Measurements from ENCODE around the gene KATNA1.
A peak's percentile ranks its signal among the peaks of the same experiment; 100 is the strongest.

The KATNA1 gene

DNA sequence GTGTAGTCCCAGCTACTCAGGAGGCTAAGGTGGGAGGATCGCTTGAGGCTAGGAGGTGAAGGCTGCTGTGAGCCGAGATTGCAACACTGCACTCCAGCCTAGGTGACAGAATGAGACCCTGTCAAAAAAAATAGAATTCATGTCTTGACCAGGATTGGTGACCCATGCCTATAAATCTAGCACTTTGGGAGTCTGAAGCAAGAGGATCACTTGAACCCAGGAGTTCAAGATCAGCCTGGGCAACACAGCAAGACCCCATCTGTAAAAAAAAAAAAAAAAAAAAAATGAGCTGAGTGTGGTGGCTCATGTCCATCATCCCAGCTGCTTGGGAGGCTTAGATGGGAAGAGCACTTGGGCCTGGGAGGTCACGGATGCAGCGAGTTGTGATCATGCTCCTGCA lies 48.0 kb downstream of the KATNA1 start:
- DNase-seq: no peak

DNA sequence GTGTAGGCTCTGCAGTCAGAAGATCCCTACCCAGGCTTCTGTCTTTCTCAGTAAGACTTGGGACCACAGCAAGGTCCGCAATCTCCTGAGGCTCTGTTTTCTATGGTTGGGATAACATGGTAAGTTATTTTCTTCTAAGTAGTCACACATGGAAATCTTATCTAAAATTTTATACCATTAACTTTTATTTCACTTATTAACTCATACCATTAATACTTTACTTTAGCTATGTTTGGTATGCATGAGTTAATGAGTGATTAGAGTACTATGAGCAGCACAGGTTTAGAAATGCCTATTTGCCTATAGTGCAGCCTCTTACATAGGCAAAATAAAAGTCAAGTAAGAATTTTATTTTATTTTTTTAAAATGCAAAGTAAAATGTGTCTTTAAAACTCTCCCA lies 55.1 kb downstream of the KATNA1 start:
- DNase-seq: no peak

DNA sequence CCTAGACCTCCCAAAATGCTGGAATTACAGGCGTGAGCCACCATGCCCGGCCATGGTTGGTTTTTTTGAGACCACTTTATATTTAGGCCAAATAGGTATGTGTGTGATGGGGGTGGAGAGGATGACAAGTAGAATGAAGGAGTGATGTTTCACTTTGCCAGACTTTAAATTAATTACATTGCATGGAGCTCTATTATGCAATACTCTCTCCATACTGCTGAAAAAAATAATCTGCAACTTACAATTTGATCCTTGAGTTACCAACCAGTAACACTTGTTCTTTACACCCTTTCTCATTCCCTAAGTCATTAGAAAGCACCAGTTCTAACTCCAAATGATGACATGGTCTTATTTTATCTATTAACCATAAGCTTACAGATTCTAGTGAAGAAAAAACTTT lies 55.5 kb downstream of the KATNA1 start:
- no peak for DNase-seq

DNA sequence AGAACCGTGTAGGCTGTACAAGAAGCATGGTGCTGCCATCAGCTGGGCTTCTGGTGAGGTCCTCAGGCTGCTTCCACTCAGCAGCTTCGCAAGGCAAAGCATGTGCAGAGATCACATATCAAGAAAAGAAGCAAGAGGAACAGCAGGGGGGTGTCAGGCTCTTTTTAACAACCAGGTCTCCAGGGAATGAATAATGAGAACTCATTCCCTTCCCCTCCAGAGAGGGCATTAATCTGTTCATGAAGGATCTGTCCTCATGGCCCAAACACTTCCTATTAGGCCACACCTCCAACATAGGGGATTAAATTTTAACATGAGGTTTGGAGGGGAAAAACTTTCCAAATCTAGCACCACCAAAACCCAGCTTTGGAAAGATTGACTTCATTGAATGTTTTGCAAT lies 62.4 kb downstream of the KATNA1 start:
- DNase-seq: no peak

DNA sequence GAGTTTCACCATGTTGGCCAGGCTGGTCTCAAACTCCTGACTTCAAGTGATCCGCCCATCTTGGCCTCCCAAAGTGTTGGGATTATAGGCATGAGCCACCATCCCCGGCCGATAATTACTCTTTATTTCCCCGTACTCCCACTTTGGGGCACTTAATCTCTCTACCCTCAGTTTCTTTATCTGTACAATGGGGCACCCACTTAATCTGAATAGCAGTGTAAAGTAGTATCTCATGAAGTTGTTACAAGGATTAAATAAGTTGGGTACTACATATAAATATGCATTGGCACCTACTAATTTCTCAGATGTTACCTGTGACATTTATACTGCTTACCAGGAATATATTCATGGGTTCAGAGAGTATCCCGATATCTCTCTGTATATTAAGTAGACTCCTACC lies 67.2 kb downstream of the KATNA1 start:
- DNase-seq: no peak

DNA sequence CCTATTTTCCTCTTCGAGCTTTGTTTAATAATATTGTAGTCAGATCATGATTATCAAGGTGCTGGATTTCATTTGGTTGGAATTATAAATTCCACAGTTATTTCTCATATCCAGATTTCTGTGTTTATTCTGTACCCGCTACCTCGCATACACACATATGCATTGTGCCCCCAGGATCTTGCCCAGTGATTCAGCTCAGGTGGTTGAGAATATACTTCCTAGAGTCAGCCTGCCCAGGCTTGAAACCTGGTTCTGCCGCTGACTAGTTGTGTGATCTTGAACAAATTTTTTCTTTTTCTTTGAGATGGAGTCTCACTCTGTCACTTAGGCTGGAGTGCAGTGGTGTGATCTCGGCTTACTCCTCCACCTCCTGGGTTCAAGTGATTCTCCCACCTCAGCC lies 67.6 kb downstream of the KATNA1 start:
- DNase-seq: no peak

DNA sequence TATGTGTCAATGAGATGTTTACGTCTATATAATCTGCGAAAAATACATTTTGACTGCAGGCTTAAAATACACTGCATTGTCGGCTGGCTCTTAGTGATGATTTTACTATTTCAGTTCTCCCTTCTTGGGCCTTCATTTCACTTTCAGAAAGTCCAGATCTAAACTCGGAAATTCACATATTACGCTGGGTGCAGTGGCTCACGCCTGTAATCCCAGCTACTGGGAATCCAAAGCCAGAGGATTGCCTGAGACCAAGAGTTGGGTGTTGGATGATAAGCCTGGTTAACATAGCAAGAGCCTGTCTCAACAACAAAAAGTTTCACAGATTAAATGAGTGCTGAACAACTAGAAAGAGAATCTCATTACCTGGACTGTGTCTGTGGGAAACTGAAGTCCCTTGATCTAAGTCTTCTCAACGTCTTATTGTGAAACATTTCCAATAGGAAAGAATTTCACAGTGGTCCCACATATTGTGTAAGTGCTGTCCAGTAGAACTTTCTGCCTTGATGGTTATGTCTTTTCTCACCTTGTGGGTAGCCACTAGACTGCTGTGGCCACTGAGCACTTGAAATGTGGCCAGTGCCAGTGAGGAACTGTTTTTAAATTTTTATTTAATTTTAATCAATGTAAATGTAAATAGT lies 80.4 kb downstream of the KATNA1 start:
- DNase-seq: no peak

DNA sequence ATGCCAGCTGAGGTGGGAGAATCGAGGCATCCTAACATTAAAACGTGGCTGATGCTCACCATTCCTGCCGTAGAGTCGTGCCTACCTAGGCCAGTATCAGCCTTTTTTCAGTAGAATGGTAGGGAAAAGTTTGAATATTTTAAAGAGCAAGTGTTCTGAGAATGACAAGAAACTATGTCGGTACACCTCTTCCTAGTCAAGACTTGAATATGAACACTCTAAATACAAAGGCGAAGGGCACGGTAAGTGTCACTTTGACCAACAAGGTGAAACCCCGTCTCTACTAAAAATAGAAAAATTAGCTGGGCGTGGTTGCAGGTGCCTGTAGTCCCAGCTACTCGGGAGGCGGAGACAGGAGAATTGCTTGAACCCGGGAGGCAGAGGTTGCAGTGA lies 81.3 kb downstream of the KATNA1 start:
- no peak for DNase-seq

DNA sequence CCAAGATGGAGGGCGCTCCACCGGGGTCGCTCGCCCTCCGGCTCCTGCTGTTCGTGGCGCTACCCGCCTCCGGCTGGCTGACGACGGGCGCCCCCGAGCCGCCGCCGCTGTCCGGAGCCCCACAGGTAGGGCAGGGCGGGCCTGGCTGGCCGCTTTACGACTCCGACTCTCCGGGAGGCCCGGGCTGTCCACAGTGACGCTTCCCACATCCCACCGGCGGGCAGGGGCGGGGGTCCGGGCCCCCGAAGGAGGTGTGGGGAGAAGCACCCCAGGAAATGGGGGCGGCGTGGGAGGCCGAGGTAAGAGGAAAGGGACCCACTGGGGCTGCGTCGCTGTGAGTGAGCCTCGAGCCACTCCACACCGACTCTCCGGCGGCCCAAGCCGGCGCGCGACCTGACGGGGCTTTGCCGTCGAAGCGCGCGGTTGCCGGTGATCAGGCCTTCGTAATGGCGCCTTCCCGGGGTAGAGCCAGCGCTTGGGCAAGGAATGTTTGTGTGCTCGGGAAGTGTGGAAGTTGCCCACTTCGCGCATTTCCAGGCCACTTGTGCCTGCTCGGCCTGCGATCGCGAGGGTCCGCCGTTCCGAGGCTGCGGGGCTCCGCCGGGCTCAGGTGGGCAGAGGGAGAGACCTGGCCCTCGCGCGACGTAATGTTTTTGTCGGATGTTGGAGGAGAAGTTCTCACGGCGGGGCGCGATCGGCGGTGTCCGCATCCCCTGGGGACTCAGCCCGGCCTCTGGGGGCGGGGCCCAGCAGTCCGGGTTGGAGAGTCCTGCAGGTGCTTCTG lies 81.9 kb downstream of the KATNA1 start:
- peak; percentile 63 for DNase-seq

DNA sequence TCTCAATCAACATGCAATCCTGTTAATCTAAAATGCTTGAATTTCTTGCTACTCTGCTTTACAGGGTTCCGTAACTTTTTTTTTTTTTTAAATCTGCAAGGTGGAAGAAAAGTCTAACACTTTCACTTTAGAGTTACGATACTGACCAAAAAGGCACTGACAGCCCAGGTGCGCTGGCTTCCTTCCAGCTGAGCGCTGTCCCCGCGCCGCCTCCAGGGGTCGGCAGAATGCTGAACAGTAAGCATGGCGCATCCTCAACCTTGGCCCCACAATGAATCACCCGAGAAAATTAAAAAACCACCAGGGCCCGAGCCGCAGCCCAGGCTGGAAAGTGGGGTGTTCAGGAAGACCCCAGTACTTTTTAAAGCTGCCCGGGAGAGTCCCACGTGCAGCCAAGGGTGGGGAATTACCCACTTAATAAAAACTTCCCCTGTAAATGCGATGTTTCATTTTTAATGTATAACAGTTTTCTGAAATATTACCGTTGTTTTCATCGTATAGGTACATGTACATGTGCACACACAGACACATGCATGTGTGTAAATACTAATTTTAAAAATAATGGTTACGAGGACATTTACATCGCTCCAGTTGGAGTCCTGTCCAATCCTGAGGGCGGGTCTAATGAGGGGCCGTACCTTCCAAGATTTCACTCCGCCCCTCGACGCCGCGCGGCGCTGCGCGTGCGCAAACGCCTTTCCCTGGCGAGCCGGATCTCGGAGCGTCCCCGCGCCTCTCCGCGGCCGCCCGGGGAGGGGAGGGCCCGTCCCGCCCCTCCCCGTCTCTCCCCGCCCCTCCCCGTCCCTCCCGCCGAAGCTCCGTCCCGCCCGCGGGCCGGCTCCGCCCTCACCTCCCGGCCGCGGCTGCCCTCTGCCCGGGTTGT lies 82.7 kb downstream of the KATNA1 start, which contains the start of gene GINM1:
TSS of gene GINM1 (plus strand) at position 849 of the 883 bp plus-strand sequence. CDS start 40 bp downstream, outside the sequence.
- peak; percentile 97 for DNase-seq

DNA sequence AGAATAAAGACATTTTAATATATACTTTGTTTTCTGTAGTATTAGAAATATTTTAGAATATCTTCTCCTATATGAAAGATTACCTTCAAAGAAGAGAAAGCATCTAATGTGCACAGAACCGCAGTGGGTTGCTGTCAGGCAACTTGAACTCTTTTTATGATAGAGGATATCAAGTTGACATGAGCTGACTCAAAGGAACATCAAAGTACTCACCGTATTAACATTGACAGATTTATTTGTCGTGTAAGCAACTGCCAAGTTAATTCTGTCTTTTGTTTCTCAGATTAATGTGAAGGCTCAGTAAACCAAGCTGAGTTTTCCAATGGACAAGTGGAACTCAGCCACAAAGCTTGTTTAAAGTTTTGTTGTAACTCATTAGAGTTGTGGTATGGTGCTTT lies 84.6 kb downstream of the KATNA1 start:
- no peak for DNase-seq

DNA sequence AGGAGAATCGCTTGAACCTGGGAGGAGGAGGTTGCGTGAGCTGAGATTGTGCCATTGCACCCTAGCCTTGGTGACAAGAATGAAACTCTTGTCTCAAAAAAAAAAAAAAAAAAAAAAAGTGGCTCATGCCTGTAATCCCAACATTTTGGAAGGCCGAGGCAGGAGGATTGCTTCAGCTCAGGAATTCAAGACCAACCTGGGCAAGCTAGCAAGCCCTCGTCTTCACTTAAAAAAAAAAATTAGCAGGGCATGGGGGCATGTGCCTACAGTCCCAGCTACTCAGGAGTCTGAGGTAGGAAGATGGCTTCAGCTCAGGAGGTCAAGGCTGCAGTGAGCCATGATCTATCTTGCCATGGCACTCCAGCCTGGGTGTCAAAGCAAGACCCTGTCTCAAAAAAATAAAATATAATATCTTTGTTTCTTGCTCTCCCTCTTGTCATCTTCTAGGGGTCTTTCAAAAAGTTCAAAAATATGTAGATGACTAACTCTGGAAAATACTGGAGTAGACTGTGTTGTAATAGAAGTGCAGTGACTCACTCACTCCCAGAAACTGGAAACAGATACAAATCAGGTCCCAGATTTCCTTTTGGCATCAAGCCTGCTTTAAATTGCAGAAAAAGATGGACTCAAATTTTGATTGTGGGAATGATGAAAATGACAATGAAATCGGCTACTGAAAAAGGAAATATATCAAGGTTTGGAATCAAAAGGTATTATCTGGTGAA lies 85.1 kb downstream of the KATNA1 start:
- DNase-seq: no peak

DNA sequence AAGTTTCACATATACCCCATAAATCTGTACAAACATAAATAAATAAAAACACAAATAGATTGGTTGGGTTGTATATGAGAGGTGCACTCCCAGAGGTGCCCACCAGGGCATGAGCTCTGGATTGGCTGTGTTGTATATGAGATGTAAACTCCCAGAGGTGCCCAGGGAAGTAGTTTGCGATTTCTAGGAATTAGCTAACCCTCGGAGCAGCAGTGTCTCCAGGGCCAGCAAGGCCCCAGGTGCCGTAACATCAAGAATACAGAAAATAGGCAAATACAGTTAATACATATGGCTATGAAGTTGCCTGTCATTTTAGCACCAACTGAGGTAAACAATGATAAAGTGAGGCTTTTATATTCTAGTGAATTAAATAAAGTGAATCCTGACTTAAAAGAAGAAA lies 87.8 kb downstream of the KATNA1 start:
- no peak for DNase-seq

DNA sequence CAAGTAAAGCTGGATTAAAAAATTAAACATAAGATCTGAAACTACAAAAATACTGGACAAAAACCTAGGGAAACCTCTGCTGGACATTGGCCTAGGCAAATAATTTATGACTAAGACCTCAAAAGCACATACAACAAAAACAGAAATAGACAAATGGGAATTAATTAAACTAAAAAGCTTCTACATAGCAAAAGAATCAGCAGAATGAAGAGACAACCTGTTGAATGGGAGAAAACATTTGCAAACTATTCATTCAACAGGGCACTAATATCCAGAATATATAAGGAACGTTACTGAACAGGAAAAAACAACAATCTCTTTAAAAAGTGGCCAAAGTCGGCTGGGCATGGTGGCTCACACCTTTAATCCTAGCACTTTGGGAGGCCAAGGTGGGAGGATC lies 89.1 kb downstream of the KATNA1 start:
- DNase-seq: no peak

DNA sequence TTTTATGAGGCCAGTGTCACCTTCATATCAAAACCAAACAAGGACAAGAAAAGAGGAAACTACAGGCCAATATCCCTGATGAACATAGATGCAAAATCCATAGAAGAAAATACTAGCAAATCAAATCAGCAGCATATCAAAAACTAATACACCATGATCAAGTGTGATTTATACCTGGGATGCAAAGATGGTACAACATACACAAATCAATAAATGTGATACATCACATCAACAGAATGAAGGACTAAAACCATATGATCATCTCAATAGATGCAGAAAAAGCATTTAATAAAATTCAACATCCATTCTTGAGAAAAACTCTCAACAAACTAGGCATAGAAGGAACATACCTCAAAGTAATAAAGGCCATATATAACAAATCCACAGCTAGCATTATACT lies 90.5 kb downstream of the KATNA1 start:
- no peak for DNase-seq

DNA sequence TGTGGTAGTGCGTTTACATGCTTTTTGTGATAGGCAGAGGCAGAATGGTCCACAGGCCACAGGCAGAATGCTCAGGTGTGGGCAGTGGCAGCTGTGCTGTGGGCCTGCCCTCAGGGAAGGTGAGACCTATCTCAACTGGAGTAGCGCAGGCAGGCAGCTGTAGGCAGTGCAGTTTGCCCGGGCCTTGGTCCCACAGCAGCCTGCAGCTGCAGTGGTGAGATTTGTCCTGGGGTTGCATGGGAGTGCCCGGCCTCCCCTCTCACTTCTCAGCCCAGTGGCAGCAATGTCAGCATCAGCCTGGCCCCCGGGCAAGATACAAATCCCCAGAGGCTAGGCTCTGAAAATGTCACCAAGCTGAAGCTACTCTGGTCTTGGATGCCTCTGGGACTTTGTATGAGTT lies 96.6 kb downstream of the KATNA1 start:
- no peak for DNase-seq

DNA sequence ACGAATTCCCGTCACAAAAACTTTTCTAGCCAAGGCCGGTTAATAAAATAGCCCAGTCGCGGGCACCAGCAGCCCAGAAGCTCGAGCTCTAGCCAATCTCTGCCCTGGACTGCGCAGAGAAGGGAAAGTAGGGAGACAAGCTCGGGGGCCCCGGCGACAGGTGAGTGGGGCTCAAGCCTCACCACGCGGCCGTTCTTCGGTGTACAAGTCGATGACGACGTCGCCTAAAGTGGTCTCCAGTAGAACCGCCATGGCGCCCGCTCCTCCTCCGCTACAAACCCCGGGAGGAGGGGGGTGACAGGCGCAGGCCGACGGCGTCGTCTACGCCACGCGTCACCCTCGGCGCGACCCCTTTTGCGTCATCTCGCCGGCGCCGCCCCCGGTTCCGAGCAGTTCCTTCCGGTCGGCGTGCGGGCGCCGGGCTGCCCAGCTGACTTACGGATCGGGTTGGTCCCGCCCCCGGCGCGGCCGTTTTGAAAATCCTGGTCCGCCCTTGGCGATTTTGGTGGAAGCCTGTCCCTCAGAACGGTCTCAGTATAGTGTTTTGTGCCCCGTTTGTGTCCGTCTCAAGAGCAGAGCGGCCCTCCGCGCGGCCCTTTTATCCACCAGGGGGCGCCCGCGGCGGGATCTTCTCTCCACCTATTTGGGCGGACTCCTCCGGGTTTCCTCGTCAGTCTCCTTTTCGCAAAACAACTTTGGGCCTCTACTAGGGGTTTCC lies 102.6 kb downstream of the KATNA1 start, which contains the start of gene PPIL4:
TSS of gene PPIL4 (minus strand) at position 290 of the 718 bp plus-strand sequence. CDS start at position 252, 38 bp downstream.
- peak; percentile 98 for DNase-seq

DNA sequence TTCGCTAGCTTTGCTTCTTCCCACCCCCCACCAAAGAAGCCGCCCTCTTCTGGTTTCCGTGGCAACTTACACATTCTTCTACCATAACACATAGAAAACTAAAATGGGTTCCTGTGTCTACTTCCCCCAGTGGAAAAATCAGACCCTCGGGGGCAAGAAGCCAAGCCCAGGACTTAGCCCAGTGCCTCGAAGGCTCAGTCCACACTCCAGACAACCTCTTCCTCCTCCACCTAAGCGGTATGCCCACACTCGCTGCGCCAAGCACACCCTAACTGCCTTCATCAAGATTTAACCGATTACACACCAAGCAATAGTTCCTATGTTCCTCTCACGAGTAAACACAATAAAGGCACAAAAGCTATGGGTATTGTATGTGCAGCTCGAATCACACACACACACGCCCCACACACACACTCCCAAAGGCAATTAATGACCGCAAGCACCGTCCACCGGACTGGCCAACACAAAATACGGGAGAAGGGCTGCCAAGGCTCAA lies 103.2 kb downstream of the KATNA1 start:
- DNase-seq: no peak
